Measurements from ENCODE around the gene UBE2B. TPM values are rescaled to one million over a fixed set of nuclear protein-coding genes. Genes with fewer than 3 reads are reported as not detected.

The UBE2B gene
- total and polyA plus RNA-seq, 2 experiments from 2014 or later, result 78.9 to 128 TPM

DNA sequence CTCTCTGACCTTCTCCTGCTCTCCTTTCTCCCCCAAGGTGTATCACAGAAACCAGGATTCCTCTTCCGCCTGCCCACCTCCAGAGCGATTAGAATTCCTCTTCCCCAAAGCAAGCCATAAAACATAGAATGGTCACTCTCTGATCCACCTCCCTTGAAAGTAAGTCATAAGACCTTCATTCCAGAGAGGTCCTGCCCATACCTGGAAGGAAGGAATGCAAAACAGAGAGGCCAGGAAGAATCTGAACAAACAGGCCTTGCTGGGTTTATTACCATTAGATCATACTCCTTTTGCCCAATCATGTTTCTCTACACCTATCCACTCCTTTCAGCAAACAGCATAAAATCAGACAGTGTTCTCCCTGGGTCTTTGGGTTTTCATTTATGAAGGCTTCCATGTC, 25.4 kb upstream of the UBE2B start:
- no peak overlapping the region for H3K4me3 ChIP-seq
- DNase-seq (ENCODE audit: low spot score), result peak; percentile 62
- no peak overlapping the region for H2AFZ ChIP-seq
- no peaks in the 10 kb centered on the region for H3K79me2 ChIP-seq
- H3K4me1 ChIP-seq (ENCODE audit: insufficient read depth), result peaks cover 8% of the 10 kb centered on the region
- no peaks in the 10 kb centered on the region for H4K20me1 ChIP-seq (ENCODE audit: insufficient read depth, poor library complexity, severe bottlenecking)
- H3K9me2 ChIP-seq (replicated peaks; ENCODE audit: insufficient read depth), result no peaks in the 10 kb centered on the region
- WGBS (ENCODE audit: low lambda C conversion rate, missing lambda C conversion rate), result 54% methylated on average over 2 of the region's 2 CpGs
- H3K27me3 ChIP-seq, result no peaks in the 10 kb centered on the region
- H3K36me3 ChIP-seq (replicated peaks; ENCODE audit: insufficient read depth, low read depth), result no peaks in the 10 kb centered on the region
- TF ChIP-seq, protein P1, sequence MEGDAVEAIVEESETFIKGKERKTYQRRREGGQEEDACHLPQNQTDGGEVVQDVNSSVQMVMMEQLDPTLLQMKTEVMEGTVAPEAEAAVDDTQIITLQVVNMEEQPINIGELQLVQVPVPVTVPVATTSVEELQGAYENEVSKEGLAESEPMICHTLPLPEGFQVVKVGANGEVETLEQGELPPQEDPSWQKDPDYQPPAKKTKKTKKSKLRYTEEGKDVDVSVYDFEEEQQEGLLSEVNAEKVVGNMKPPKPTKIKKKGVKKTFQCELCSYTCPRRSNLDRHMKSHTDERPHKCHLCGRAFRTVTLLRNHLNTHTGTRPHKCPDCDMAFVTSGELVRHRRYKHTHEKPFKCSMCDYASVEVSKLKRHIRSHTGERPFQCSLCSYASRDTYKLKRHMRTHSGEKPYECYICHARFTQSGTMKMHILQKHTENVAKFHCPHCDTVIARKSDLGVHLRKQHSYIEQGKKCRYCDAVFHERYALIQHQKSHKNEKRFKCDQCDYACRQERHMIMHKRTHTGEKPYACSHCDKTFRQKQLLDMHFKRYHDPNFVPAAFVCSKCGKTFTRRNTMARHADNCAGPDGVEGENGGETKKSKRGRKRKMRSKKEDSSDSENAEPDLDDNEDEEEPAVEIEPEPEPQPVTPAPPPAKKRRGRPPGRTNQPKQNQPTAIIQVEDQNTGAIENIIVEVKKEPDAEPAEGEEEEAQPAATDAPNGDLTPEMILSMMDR (IDR thresholded peaks at IDR 0.05; ENCODE audit: poor library complexity), result no peak
- TF ChIP-seq EZH2phosphoT487 (IDR thresholded peaks at IDR 0.05; ENCODE audit: low read depth, severe bottlenecking, unreplicated experiment), result no peak
- TF ChIP-seq EZH2 (IDR thresholded peaks at IDR 0.05; ENCODE audit: borderline replicate concordance), result no peak
- H3K9me3 ChIP-seq (ENCODE audit: low read depth), result no peaks in the 10 kb centered on the region
- H3K27ac ChIP-seq, result peak overlapping the region; percentile 97
- peak overlapping the region; percentile 17 for H3K4me2 ChIP-seq

DNA sequence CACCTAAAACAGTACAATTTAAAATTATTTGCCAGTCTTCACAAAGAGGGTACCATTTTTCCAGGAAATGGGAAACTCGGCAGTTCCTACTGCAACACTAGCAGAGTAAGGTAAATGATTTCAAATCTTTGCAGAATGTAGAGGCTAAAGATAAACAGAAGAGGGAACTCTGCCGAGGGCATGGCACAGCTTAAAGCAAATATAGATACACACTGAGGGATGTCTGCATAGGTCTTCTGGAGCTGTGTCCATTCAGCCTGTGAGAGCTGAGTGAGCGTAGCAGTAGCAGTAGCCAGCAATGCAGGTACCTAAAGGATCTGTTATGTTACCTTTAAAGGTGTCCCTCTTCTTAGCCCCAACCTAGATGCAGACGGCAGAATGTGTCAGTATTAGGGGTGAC, 21.9 kb upstream of the UBE2B start:
- no peaks in the 10 kb centered on the region for H3K36me3 ChIP-seq (replicated peaks; ENCODE audit: insufficient read depth, low read depth)
- H3K4me2 ChIP-seq, result peak overlapping the region; percentile 47
- no peak overlapping the region for H2AFZ ChIP-seq
- peak overlapping the region; percentile 17 for H3K27ac ChIP-seq
- 63% methylated on average over 4 of the region's 4 CpGs for WGBS (ENCODE audit: low lambda C conversion rate, missing lambda C conversion rate)
- no peaks in the 10 kb centered on the region for H3K79me2 ChIP-seq
- H4K20me1 ChIP-seq (ENCODE audit: insufficient read depth, poor library complexity, severe bottlenecking), result no peaks in the 10 kb centered on the region
- no peaks in the 10 kb centered on the region for H3K9me3 ChIP-seq (ENCODE audit: low read depth)
- H3K27me3 ChIP-seq, result no peaks in the 10 kb centered on the region
- DNase-seq (ENCODE audit: low spot score), result no peak
- H3K4me3 ChIP-seq, result no peak overlapping the region
- peaks cover 8% of the 10 kb centered on the region for H3K4me1 ChIP-seq (ENCODE audit: insufficient read depth)
- H3K9me2 ChIP-seq (replicated peaks; ENCODE audit: insufficient read depth), result no peaks in the 10 kb centered on the region
- TF ChIP-seq EZH2phosphoT487 (IDR thresholded peaks at IDR 0.05; ENCODE audit: low read depth, severe bottlenecking, unreplicated experiment) (no peak), EZH2 (IDR thresholded peaks at IDR 0.05; ENCODE audit: borderline replicate concordance) (no peak)
- TF ChIP-seq, protein P1 (IDR thresholded peaks at IDR 0.05; ENCODE audit: poor library complexity), result no peak

DNA sequence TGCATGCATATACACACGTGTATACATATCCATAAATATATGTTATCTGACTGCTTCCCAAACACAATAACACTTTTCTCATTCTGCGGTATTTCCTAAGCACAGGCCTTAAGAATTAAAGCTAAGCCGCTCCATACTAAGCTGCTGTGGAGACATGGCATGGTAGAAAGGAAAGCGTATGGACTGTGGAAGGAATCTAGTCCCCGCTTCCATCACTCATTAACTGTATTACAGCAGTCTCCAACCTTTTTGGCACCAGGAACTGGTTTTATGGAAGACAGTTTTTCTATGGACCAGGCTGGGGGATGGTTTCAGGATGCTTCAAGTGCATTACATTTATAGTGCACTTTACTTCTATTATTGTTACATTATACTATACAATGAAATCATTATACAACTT, 15.7 kb upstream of the UBE2B start:
- no peaks in the 10 kb centered on the region for H3K9me3 ChIP-seq (ENCODE audit: low read depth)
- H3K27ac ChIP-seq, result no peak overlapping the region
- no peak overlapping the region for H3K4me2 ChIP-seq
- H3K27me3 ChIP-seq, result no peaks in the 10 kb centered on the region
- no peaks in the 10 kb centered on the region for H3K4me1 ChIP-seq (ENCODE audit: insufficient read depth)
- 90% methylated on average over 5 of the region's 5 CpGs for WGBS (ENCODE audit: low lambda C conversion rate, missing lambda C conversion rate)
- no peak for TF ChIP-seq EZH2 (IDR thresholded peaks at IDR 0.05; ENCODE audit: borderline replicate concordance)
- TF ChIP-seq, protein P1 (IDR thresholded peaks at IDR 0.05; ENCODE audit: poor library complexity), result no peak
- no peaks in the 10 kb centered on the region for H3K9me2 ChIP-seq (replicated peaks; ENCODE audit: insufficient read depth)
- no peaks in the 10 kb centered on the region for H3K79me2 ChIP-seq
- no peak overlapping the region for H2AFZ ChIP-seq
- no peak overlapping the region for H3K4me3 ChIP-seq
- DNase-seq (ENCODE audit: low spot score), result no peak
- no peaks in the 10 kb centered on the region for H3K36me3 ChIP-seq (replicated peaks; ENCODE audit: insufficient read depth, low read depth)
- H4K20me1 ChIP-seq (ENCODE audit: insufficient read depth, poor library complexity, severe bottlenecking), result no peaks in the 10 kb centered on the region

DNA sequence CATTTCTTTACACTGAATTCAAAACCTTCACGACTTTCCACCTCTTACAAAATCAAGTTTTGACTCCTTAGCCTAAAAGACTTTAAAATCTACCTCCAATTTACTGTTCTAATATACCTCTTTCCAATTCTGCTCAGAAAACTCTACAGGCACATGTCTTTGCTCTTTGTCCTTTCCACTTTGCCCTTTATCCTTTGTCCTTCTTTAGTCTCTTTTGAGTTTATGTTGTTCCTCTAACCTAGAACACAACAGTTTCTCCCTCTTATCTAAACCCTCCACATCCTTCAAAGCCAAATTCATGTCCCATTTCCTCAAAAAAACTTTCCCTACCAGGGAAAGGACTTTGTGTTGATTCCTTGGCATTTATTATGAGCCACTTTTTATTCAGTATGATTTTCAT, 5.8 kb upstream of the UBE2B start:
- Histone ChIP-seq H3K9me2 (replicated peaks; ENCODE audit: insufficient read depth) (no peaks in the 10 kb centered on the region), H3K9me3 (ENCODE audit: low read depth) (no peaks in the 10 kb centered on the region), H3K4me2 (peak overlapping the region; percentile 84), H3K4me3 (no peak overlapping the region), H3K79me2 (peaks cover 34% of the 10 kb centered on the region), H3K36me3 (replicated peaks; ENCODE audit: insufficient read depth, low read depth) (no peaks in the 10 kb centered on the region), H3K27me3 (no peaks in the 10 kb centered on the region), H3K4me1 (ENCODE audit: insufficient read depth) (peaks cover 4% of the 10 kb centered on the region), H3K27ac (no peak overlapping the region), H2AFZ (no peak overlapping the region), H4K20me1 (ENCODE audit: insufficient read depth, poor library complexity, severe bottlenecking) (no peaks in the 10 kb centered on the region)
- DNase-seq (ENCODE audit: low spot score), result no peak
- no peak for TF ChIP-seq EZH2 (IDR thresholded peaks at IDR 0.05; ENCODE audit: borderline replicate concordance)
- no peak for TF ChIP-seq EZH2phosphoT487 (IDR thresholded peaks at IDR 0.05; ENCODE audit: low read depth, severe bottlenecking, unreplicated experiment)
- TF ChIP-seq, protein P1 (IDR thresholded peaks at IDR 0.05; ENCODE audit: poor library complexity), result no peak
- 96% methylated on average over 1 of the region's 1 CpG for WGBS (ENCODE audit: low lambda C conversion rate, missing lambda C conversion rate)
